ENCODE data around the gene AKAP9. TPM values are rescaled to one million over a fixed set of nuclear protein-coding genes. Genes with fewer than 3 reads are reported as not detected.

AKAP9 gene
- total and polyA plus RNA-seq, 9 of the 15 experiments (the other 6 are each of a cell fraction or from before 2014, with no cell fraction given), result 25.5 to 80.9 (median 46.3) TPM

DNA sequence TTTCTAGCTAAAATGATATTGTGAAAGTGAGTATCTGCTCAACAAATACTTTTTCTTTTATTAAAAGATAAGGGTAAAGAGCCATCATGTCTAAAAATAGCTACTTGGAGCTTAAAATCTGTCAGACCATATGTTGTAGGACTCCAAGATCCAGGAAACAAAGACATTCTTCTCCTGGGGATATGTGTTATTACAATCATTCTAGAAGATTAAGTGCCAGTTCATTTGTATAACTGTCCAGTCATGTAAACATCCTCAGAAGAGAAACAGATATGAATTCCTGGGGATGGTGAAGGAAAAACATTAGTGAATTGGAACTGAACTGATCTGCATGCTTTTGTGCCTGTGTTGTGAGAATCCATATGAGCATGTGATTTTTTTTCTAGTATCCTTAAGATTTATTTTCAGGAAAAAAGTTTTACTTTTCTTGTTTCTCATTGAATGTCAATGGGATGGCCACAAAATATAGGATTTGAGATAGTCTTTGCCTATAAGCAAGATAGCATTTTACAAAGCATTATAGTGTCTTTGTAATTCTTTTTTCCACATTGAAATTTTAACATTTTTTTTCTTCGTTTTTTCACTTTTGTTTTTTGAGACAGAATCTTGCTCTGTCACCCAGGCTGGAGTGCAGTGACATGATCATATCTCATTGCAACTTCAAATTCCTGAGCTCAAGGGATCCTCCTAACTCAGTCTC lies 45.7 kb upstream of the AKAP9 start (continued):
- TF ChIP-seq, protein P1, sequence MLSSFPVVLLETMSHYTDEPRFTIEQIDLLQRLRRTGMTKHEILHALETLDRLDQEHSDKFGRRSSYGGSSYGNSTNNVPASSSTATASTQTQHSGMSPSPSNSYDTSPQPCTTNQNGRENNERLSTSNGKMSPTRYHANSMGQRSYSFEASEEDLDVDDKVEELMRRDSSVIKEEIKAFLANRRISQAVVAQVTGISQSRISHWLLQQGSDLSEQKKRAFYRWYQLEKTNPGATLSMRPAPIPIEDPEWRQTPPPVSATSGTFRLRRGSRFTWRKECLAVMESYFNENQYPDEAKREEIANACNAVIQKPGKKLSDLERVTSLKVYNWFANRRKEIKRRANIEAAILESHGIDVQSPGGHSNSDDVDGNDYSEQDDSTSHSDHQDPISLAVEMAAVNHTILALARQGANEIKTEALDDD (IDR thresholded peaks at IDR 0.05), result no peak
- no peak for TF ChIP-seq ATF2 (CRISPR knock-in tag; IDR thresholded peaks at IDR 0.05)
- no peak for TF ChIP-seq ZNF444 (CRISPR knock-in tag; IDR thresholded peaks at IDR 0.05)
- no peak for TF ChIP-seq RBM34 (IDR thresholded peaks at IDR 0.05; ENCODE audit: borderline replicate concordance, insufficient read depth, low read length)
- TF ChIP-seq GATAD2A (IDR thresholded peaks at IDR 0.05), result no peak
- no peak for TF ChIP-seq ZKSCAN3 (CRISPR knock-in tag; IDR thresholded peaks at IDR 0.05)
- no peak for TF ChIP-seq RBM14 (IDR thresholded peaks at IDR 0.05; ENCODE audit: borderline replicate concordance, insufficient read depth, low read depth, low read length)
- TF ChIP-seq, protein P2, sequence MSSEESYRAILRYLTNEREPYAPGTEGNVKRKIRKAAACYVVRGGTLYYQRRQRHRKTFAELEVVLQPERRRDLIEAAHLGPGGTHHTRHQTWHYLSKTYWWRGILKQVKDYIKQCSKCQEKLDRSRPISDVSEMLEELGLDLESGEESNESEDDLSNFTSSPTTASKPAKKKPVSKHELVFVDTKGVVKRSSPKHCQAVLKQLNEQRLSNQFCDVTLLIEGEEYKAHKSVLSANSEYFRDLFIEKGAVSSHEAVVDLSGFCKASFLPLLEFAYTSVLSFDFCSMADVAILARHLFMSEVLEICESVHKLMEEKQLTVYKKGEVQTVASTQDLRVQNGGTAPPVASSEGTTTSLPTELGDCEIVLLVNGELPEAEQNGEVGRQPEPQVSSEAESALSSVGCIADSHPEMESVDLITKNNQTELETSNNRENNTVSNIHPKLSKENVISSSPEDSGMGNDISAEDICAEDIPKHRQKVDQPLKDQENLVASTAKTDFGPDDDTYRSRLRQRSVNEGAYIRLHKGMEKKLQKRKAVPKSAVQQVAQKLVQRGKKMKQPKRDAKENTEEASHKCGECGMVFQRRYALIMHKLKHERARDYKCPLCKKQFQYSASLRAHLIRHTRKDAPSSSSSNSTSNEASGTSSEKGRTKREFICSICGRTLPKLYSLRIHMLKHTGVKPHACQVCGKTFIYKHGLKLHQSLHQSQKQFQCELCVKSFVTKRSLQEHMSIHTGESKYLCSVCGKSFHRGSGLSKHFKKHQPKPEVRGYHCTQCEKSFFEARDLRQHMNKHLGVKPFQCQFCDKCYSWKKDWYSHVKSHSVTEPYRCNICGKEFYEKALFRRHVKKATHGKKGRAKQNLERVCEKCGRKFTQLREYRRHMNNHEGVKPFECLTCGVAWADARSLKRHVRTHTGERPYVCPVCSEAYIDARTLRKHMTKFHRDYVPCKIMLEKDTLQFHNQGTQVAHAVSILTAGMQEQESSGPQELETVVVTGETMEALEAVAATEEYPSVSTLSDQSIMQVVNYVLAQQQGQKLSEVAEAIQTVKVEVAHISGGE (CRISPR knock-in tag; IDR thresholded peaks at IDR 0.05), result no peak
- no peak for TF ChIP-seq E2F1 (CRISPR knock-in tag; IDR thresholded peaks at IDR 0.05)
- no peak for TF ChIP-seq HMG20A (CRISPR knock-in tag; conservative IDR thresholded peaks at IDR 0.05)
- TF ChIP-seq XRCC3 (IDR thresholded peaks at IDR 0.05), result no peak
- no peak for TF ChIP-seq HCFC1 (IDR thresholded peaks at IDR 0.05; ENCODE audit: low read depth, low read length)
- TF ChIP-seq, protein P3, sequence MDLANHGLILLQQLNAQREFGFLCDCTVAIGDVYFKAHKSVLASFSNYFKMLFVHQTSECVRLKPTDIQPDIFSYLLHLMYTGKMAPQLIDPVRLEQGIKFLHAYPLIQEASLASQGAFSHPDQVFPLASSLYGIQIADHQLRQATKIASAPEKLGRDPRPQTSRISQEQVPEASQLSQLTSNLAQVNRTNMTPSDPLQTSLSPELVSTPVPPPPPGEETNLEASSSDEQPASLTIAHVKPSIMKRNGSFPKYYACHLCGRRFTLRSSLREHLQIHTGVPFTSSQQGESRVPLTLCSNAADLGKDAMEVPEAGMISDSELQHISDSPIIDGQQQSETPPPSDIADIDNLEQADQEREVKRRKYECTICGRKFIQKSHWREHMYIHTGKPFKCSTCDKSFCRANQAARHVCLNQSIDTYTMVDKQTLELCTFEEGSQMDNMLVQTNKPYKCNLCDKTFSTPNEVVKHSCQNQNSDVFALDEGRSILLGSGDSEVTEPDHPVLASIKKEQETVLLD (IDR thresholded peaks at IDR 0.05), result no peak
- no peak for TF ChIP-seq ZBED1 (IDR thresholded peaks at IDR 0.05)
- no peak for TF ChIP-seq ERF (CRISPR knock-in tag; IDR thresholded peaks at IDR 0.05)
- TF ChIP-seq SMARCA5 (IDR thresholded peaks at IDR 0.05), result peak; percentile 77
- no peak for TF ChIP-seq HNRNPL (IDR thresholded peaks at IDR 0.05; ENCODE audit: low read depth, low read length)
- TF ChIP-seq, protein P4, sequence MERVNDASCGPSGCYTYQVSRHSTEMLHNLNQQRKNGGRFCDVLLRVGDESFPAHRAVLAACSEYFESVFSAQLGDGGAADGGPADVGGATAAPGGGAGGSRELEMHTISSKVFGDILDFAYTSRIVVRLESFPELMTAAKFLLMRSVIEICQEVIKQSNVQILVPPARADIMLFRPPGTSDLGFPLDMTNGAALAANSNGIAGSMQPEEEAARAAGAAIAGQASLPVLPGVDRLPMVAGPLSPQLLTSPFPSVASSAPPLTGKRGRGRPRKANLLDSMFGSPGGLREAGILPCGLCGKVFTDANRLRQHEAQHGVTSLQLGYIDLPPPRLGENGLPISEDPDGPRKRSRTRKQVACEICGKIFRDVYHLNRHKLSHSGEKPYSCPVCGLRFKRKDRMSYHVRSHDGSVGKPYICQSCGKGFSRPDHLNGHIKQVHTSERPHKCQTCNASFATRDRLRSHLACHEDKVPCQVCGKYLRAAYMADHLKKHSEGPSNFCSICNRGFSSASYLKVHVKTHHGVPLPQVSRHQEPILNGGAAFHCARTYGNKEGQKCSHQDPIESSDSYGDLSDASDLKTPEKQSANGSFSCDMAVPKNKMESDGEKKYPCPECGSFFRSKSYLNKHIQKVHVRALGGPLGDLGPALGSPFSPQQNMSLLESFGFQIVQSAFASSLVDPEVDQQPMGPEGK (CRISPR knock-in tag; IDR thresholded peaks at IDR 0.05; ENCODE audit: borderline replicate concordance), result no peak
